Nephron progenitor cell (in vitro differentiated cells): ENCODE measurements around the gene NBAS.
"Not testable (repeated sequence)": the region's sequence is repeated elsewhere in the genome, so short reads cannot be mapped to it uniquely, and the experiment has no call there.

Source experiments
- DNase-seq: peaks from one replicate; pipeline ENCODE4 v3.0.0; 2021
- H3K27ac Mint-ChIP-seq: 2 replicates; pipeline ENCODE4 v1.8.0; 2021; ENCODE audit warnings: mild to moderate bottlenecking, moderate library complexity, mixed read lengths
- H3K27me3 Mint-ChIP-seq: 2 replicates; pipeline ENCODE4 v1.8.0; 2021; ENCODE audit warnings: mild to moderate bottlenecking, low read depth, mixed read lengths; ENCODE audit not compliant: poor library complexity
- H3K36me3 Mint-ChIP-seq: 2 replicates; pipeline ENCODE4 v1.8.0; 2021; ENCODE audit warnings: low read depth, mixed read lengths
- H3K4me1 Mint-ChIP-seq: 2 replicates; pipeline ENCODE4 v1.8.0; 2021; ENCODE audit warnings: mixed read lengths
- H3K4me3 Mint-ChIP-seq: 2 replicates; pipeline ENCODE4 v1.8.0; 2021; ENCODE audit warnings: mild to moderate bottlenecking, moderate library complexity, mixed read lengths
- H3K9me3 Mint-ChIP-seq: 2 replicates; pipeline ENCODE4 v1.8.0; 2021; ENCODE audit warnings: mild to moderate bottlenecking, moderate library complexity, mixed read lengths
- CTCF ChIP-seq: fragments of 200-600 bp; sonication (generic); IDR thresholded peaks from 2 replicates; pipeline ENCODE4 v1.5.0; 2021; ENCODE audit warnings: antibody characterized with exemption

NBAS gene

DNA sequence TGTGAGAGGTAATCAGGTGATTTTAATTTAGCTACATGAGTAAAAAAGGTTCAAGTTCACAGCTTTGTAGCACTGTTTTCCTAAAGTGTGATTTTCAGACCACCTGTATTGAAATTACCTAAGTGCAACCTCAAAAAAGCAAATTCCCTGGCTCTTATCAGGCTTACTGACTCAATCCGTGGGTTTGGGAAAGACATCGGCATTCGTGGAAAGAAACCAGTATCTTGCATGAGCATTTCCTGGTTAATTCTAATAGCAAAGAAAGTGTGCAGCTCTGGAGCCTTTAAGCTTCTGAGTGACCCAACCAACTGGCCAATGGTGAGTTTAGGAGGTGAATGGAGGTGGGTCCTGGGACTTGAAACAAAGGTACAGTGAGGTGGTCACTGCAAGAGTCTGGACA is 300.9 kb downstream of the NBAS start:
- H3K36me3 Mint-ChIP-seq = peaks cover 78% of the 10 kb centered on the region
- DNase-seq = no peak
- H3K27ac Mint-ChIP-seq = no peak overlapping the region
- peaks cover 39% of the 10 kb centered on the region for H3K9me3 Mint-ChIP-seq
- H3K27me3 Mint-ChIP-seq = no peaks in the 10 kb centered on the region
- peaks cover 27% of the 10 kb centered on the region for H3K4me1 Mint-ChIP-seq
- H3K4me3 Mint-ChIP-seq = no peak overlapping the region
- no peak for TF ChIP-seq CTCF

- no peak overlapping the region for H3K4me3 Mint-ChIP-seq
Observed at GRCh38 chr2:15259356-15259756, 301.8 kb downstream of the NBAS start.

GRCh38 chr2:15258385-15258784 is 302.7 kb downstream of the NBAS start:
- not testable (repeated sequence) for H3K27ac Mint-ChIP-seq, H3K27me3 Mint-ChIP-seq, DNase-seq, H3K4me3 Mint-ChIP-seq
- Mint-ChIP-seq H3K9me3 (peaks cover 40% of the 10 kb centered on the region), H3K36me3 (peaks cover 74% of the 10 kb centered on the region), H3K4me1 (peaks cover 16% of the 10 kb centered on the region)

More at GRCh38 chr2:15259356-15259756, 301.8 kb downstream of the NBAS start:
- TF ChIP-seq CTCF = no peak
- peaks cover 75% of the 10 kb centered on the region for H3K36me3 Mint-ChIP-seq
- H3K27ac Mint-ChIP-seq = no peak overlapping the region
- peaks cover 22% of the 10 kb centered on the region for H3K4me1 Mint-ChIP-seq
- peaks cover 40% of the 10 kb centered on the region for H3K9me3 Mint-ChIP-seq
- no peak for DNase-seq
- no peaks in the 10 kb centered on the region for H3K27me3 Mint-ChIP-seq

GRCh38 chr2:15253835-15254286 is 307.3 kb downstream of the NBAS start:
- Mint-ChIP-seq H3K36me3 (peaks cover 92% of the 10 kb centered on the region), H3K4me1 (no peaks in the 10 kb centered on the region), H3K27me3 (no peaks in the 10 kb centered on the region), H3K9me3 (peaks cover 60% of the 10 kb centered on the region), H3K27ac (no peak overlapping the region), H3K4me3 (no peak overlapping the region)
- no peak for TF ChIP-seq CTCF
- DNase-seq = no peak

- H3K4me3 Mint-ChIP-seq = no peak overlapping the region
- no peak for TF ChIP-seq CTCF
- peaks cover 92% of the 10 kb centered on the region for H3K36me3 Mint-ChIP-seq
Observed at GRCh38 chr2:15253247-15253646, 307.9 kb downstream of the NBAS start.

GRCh38 chr2:15251753-15252152 is 309.4 kb downstream of the NBAS start:
- Mint-ChIP-seq H3K27me3 (no peaks in the 10 kb centered on the region), H3K27ac (no peak overlapping the region), H3K4me3 (no peak overlapping the region), H3K9me3 (peaks cover 51% of the 10 kb centered on the region), H3K36me3 (peaks cover 87% of the 10 kb centered on the region), H3K4me1 (peaks cover 1% of the 10 kb centered on the region)
- no peak for DNase-seq
- TF ChIP-seq CTCF = no peak

More at GRCh38 chr2:15253247-15253646, 307.9 kb downstream of the NBAS start:
- Mint-ChIP-seq H3K27me3 (no peaks in the 10 kb centered on the region), H3K9me3 (peaks cover 60% of the 10 kb centered on the region), H3K4me1 (no peaks in the 10 kb centered on the region), H3K27ac (peak overlapping the region; percentile 82)
- DNase-seq = no peak

DNA sequence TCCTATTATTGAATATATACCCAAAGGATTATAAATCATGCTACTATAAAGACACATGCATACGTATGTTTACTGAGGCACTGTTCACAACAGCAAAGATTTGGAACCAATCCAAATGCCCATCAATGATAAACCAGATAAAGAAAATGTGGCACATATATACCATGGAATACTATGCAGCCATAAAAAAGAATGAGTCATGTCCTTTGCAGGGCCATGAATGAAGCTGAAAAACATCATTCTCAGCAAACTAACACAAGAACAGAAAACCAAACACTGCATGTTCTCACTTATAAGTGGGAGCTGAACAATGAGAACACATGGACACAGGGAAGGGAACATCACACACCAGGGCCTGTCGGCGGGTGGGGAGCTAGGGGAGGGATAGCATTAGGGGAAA is 310.2 kb downstream of the NBAS start:
- Mint-ChIP-seq H3K9me3 (peaks cover 50% of the 10 kb centered on the region), H3K36me3 (peaks cover 89% of the 10 kb centered on the region)
- H3K27me3 Mint-ChIP-seq, DNase-seq, H3K4me3 Mint-ChIP-seq, H3K4me1 Mint-ChIP-seq, H3K27ac Mint-ChIP-seq: not testable (repeated sequence)
